ENCODE data around the gene DIPK1A.

DIPK1A gene

GRCh38 chr1:92964316-92964715 is 3.1 kb upstream of the DIPK1A start:
- TF ChIP-seq RAD21 (IDR thresholded peaks at IDR 0.05; ENCODE audit: low read depth), result no peak
- no peak for TF ChIP-seq EGR1 (IDR thresholded peaks at IDR 0.05)
- no peak for TF ChIP-seq YY1 (IDR thresholded peaks at IDR 0.05; ENCODE audit: low read depth)
- TF ChIP-seq FOXM1 (IDR thresholded peaks at IDR 0.05; ENCODE audit: borderline replicate concordance, low read depth), result no peak
- no peak for TF ChIP-seq REST (IDR thresholded peaks at IDR 0.05; ENCODE audit: low read depth)
- no peak for TF ChIP-seq EP300 (IDR thresholded peaks at IDR 0.05; ENCODE audit: borderline replicate concordance)
- TF ChIP-seq ZBTB7A (IDR thresholded peaks at IDR 0.05; ENCODE audit: low read depth), result no peak
- TF ChIP-seq TCF12 (IDR thresholded peaks at IDR 0.05; ENCODE audit: low read depth), result no peak
- TF ChIP-seq, protein P1, sequence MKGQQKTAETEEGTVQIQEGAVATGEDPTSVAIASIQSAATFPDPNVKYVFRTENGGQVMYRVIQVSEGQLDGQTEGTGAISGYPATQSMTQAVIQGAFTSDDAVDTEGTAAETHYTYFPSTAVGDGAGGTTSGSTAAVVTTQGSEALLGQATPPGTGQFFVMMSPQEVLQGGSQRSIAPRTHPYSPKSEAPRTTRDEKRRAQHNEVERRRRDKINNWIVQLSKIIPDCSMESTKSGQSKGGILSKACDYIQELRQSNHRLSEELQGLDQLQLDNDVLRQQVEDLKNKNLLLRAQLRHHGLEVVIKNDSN (IDR thresholded peaks at IDR 0.05), result no peak
- no peak for TF ChIP-seq NFIC (IDR thresholded peaks at IDR 0.05)
- no peak for TF ChIP-seq TAF1 (IDR thresholded peaks at IDR 0.05; ENCODE audit: low read depth)
- TF ChIP-seq TEAD4 (IDR thresholded peaks at IDR 0.05), result no peak
- TF ChIP-seq CEBPB (IDR thresholded peaks at IDR 0.05), result no peak
- TF ChIP-seq CREB1 (IDR thresholded peaks at IDR 0.05; ENCODE audit: low read depth), result no peak
- no peak for TF ChIP-seq MAX (IDR thresholded peaks at IDR 0.05)

- TF ChIP-seq MAX (IDR thresholded peaks at IDR 0.05) (no peak), FOXM1 (IDR thresholded peaks at IDR 0.05; ENCODE audit: borderline replicate concordance, low read depth) (peak; percentile 50; the same call in 1 of the 2 replicates)
Measured at GRCh38 chr1:92961896-92962752, 862 bp upstream of the DIPK1A start.

- no peak for TF ChIP-seq EP300 (IDR thresholded peaks at IDR 0.05; ENCODE audit: borderline replicate concordance)
- peak; percentile 64 for TF ChIP-seq RAD21 (IDR thresholded peaks at IDR 0.05; ENCODE audit: low read depth)
- no peak for TF ChIP-seq REST (IDR thresholded peaks at IDR 0.05; ENCODE audit: low read depth)
- TF ChIP-seq TAF1 (IDR thresholded peaks at IDR 0.05; ENCODE audit: low read depth), result no peak
- no peak for TF ChIP-seq FOXM1 (IDR thresholded peaks at IDR 0.05; ENCODE audit: borderline replicate concordance, low read depth)
- no peak for TF ChIP-seq NFIC (IDR thresholded peaks at IDR 0.05)
- TF ChIP-seq CEBPB (IDR thresholded peaks at IDR 0.05), result no peak
- TF ChIP-seq, protein P1 (IDR thresholded peaks at IDR 0.05), result no peak
- no peak for TF ChIP-seq CREB1 (IDR thresholded peaks at IDR 0.05; ENCODE audit: low read depth)
- TF ChIP-seq ZBTB7A (IDR thresholded peaks at IDR 0.05; ENCODE audit: low read depth), result no peak
- 0 out of 2 replicates have a peak, but pooled peaks have one; percentile 9 for TF ChIP-seq TCF12 (IDR thresholded peaks at IDR 0.05; ENCODE audit: low read depth)
- no peak for TF ChIP-seq YY1 (IDR thresholded peaks at IDR 0.05; ENCODE audit: low read depth)
- no peak for TF ChIP-seq EGR1 (IDR thresholded peaks at IDR 0.05)
- peak; percentile 74 for TF ChIP-seq MAX (IDR thresholded peaks at IDR 0.05)
- no peak for TF ChIP-seq TEAD4 (IDR thresholded peaks at IDR 0.05)
Measured at GRCh38 chr1:92960395-92961130, 699 bp downstream of the DIPK1A start.

- TF ChIP-seq CREB1 (IDR thresholded peaks at IDR 0.05; ENCODE audit: low read depth), result no peak
- TF ChIP-seq FOXM1 (IDR thresholded peaks at IDR 0.05; ENCODE audit: borderline replicate concordance, low read depth), result no peak
- TF ChIP-seq TEAD4 (IDR thresholded peaks at IDR 0.05), result no peak
- TF ChIP-seq, protein P1 (IDR thresholded peaks at IDR 0.05), result no peak
- no peak for TF ChIP-seq REST (IDR thresholded peaks at IDR 0.05; ENCODE audit: low read depth)
- no peak for TF ChIP-seq EP300 (IDR thresholded peaks at IDR 0.05; ENCODE audit: borderline replicate concordance)
- TF ChIP-seq YY1 (IDR thresholded peaks at IDR 0.05; ENCODE audit: low read depth), result no peak
- no peak for TF ChIP-seq CEBPB (IDR thresholded peaks at IDR 0.05)
Measured at GRCh38 chr1:92958203-92958970, 2.9 kb downstream of the DIPK1A start.
